Liver (tissue), 9 donors: ENCODE data around the gene GCNA. TPM values are rescaled to one million over a fixed set of nuclear protein-coding genes. Genes with fewer than 3 reads are reported as not detected.

Experiments
- DNase-seq: peaks from one replicate; pipeline ENCODE4 v3.0.0-alpha.2; 2017; ENCODE audit warnings: low spot score
- H3K27ac ChIP-seq, 2 donors: one replicate each; pipeline ENCODE4 v1.7.0; 2013; ENCODE audit warnings: inconsistent platforms in 2 of 2, low read length in 2 of 2, control low read depth in 1 of 2, low read depth in 1 of 2, mild to moderate bottlenecking in 1 of 2
- H3K27me3 ChIP-seq, 4 donors: one replicate each; pipeline versions ENCODE4 v1.6.1 to v1.7.0; 2013; ENCODE audit warnings: low read length in 3 of 4, inconsistent platforms in 1 of 4, mild to moderate bottlenecking in 1 of 4, moderate library complexity in 1 of 4; ENCODE audit not compliant: control insufficient read depth in 4 of 4, insufficient read depth in 4 of 4
- H3K36me3 ChIP-seq, 4 donors: one replicate each; pipeline versions ENCODE4 v1.6.1 to v1.7.0; 2013; ENCODE audit warnings: low read length in 3 of 4, mild to moderate bottlenecking in 3 of 4, low read depth in 1 of 4, moderate library complexity in 1 of 4; ENCODE audit not compliant: control insufficient read depth in 4 of 4, insufficient read depth in 3 of 4
- H3K4me1 ChIP-seq, 4 donors: one replicate each; pipeline versions ENCODE4 v1.6.1 to v1.7.0; 2013; ENCODE audit warnings: low read length in 3 of 4, mild to moderate bottlenecking in 3 of 4, moderate library complexity in 1 of 4; ENCODE audit not compliant: control insufficient read depth in 4 of 4, insufficient read depth in 4 of 4
- H3K4me3 ChIP-seq, 3 donors: one replicate each; pipeline versions ENCODE4 v1.6.1 to v1.7.0; 2013; ENCODE audit warnings: low read length in 3 of 3, control low read depth in 1 of 3, low read depth in 1 of 3, mild to moderate bottlenecking in 1 of 3
- H3K9ac ChIP-seq, 2 donors: one replicate each; pipeline ENCODE4 v1.7.0; 2013; ENCODE audit warnings: low read length in 2 of 2, mild to moderate bottlenecking in 2 of 2, moderate library complexity in 2 of 2, control low read depth in 1 of 2, low read depth in 1 of 2
- H3K9me3 ChIP-seq, 4 donors: one replicate each; pipeline versions ENCODE4 v1.6.1 to v1.7.0; 2013; ENCODE audit warnings: low read length in 3 of 4; ENCODE audit not compliant: control insufficient read depth in 4 of 4
- ATF3 ChIP-seq: IDR thresholded peaks from 2 replicates; pipeline ENCODE4 v1.6.1; 2016; ENCODE audit warnings: antibody characterized with exemption
- CTCF ChIP-seq: fragments of 150-350 bp; IDR thresholded peaks from 2 replicates; pipeline ENCODE4 v1.5.1; 2017; ENCODE audit warnings: improper control_type of control experiment, low read depth, low read length; ENCODE audit not compliant: missing input control
- EGR1 ChIP-seq, 2 donors: IDR thresholded peaks; 2 replicates each; pipeline ENCODE4 v1.6.1; 2016 to 2018; ENCODE audit warnings: antibody characterized with exemption in 2 of 2, low read depth in 2 of 2
- FOXA1 ChIP-seq: IDR thresholded peaks from 2 replicates; pipeline ENCODE4 v1.6.1; 2016; ENCODE audit warnings: antibody characterized with exemption
- GABPA ChIP-seq, 2 donors: IDR thresholded peaks in 1 of 2; conservative IDR thresholded peaks in 1 of 2; 2 replicates each; pipeline ENCODE4 v1.6.1; 2016; ENCODE audit warnings: antibody characterized with exemption in 2 of 2, mild to moderate bottlenecking in 1 of 2, moderate library complexity in 1 of 2
- HNF4A ChIP-seq, 2 donors: conservative IDR thresholded peaks; 2 replicates each; pipeline ENCODE4 v1.6.1; 2016; ENCODE audit warnings: antibody characterized with exemption in 2 of 2, mild to moderate bottlenecking in 2 of 2
- HNF4G ChIP-seq: IDR thresholded peaks from 2 replicates; pipeline ENCODE4 v1.6.1; 2016; ENCODE audit warnings: antibody characterized with exemption
- JUND ChIP-seq, 2 donors: IDR thresholded peaks; 2 replicates each; pipeline ENCODE4 v1.6.1; 2016; ENCODE audit warnings: antibody characterized with exemption in 2 of 2
- NR2F2 ChIP-seq: IDR thresholded peaks from 2 replicates; pipeline ENCODE4 v1.6.1; 2016; ENCODE audit warnings: antibody characterized with exemption
- RAD21 ChIP-seq, 2 donors: IDR thresholded peaks; 2 replicates each; pipeline ENCODE4 v1.6.1; 2016; ENCODE audit warnings: antibody characterized with exemption in 2 of 2, mild to moderate bottlenecking in 2 of 2
- REST ChIP-seq: IDR thresholded peaks from 2 replicates; pipeline ENCODE4 v1.6.1; 2016; ENCODE audit warnings: antibody characterized with exemption, mild to moderate bottlenecking
- SP1 ChIP-seq: IDR thresholded peaks from 2 replicates; pipeline ENCODE4 v1.6.1; 2018; ENCODE audit warnings: antibody characterized with exemption, mild to moderate bottlenecking
- TAF1 ChIP-seq: conservative IDR thresholded peaks from 2 replicates; pipeline ENCODE4 v1.6.1; 2016; ENCODE audit warnings: antibody characterized with exemption, mild to moderate bottlenecking
- YY1 ChIP-seq: IDR thresholded peaks from 2 replicates; pipeline ENCODE4 v1.6.1; 2016; ENCODE audit warnings: antibody characterized with exemption, mild to moderate bottlenecking
- ZBTB33 ChIP-seq: IDR thresholded peaks from 2 replicates; pipeline ENCODE4 v1.6.1; 2016; ENCODE audit warnings: antibody characterized with exemption
- WGBS: extraction: QIAGEN DNeasy Blood & Tissue Kit; methylation state at CpG from one replicate; pipeline ENCODE4 v1.1.7; 2013; 5-methylcytosine and 5-hydroxymethylcytosine counted together
- polyA plus RNA-seq, 2 donors: library from polyadenylated mRNA; stranded (reverse) in 1 of 2; unstranded in 1 of 2; fragments of 200-250 nt in 1 of 2; fragments of >200 nt in 1 of 2; fragmentation: Nextera tagmentation in 1 of 2; extraction: Ambion mirVana in 1 of 2; gene quantifications; one replicate each; pipeline versions ENCODE4 v1.2.1 to v1.2.3, GENCODE V29; 2013 to 2015
- total RNA-seq, 2 donors: library from RNA; depleted of rRNA; stranded (reverse); fragments of >200 nt; gene quantifications; one replicate each; pipeline ENCODE4 v1.2.3, GENCODE V29; 2014
- donor health status: healthy.
- donor health status: healthy.
- donor health status: healthy.
- donor health status: healthy.
- donor health status: healthy.

The GCNA gene
- total and polyA plus RNA-seq, 4 donors: 0.18 to 3.7 (median 0.73) TPM

- Histone ChIP-seq H3K9me3 (no peaks in the 10 kb centered on the region), H3K36me3 (no peaks in the 10 kb centered on the region), H3K27ac (no peak overlapping the region), H3K27me3 (no peaks in the 10 kb centered on the region), H3K9ac (no peak overlapping the region), H3K4me3 (no peak overlapping the region), H3K4me1 (peaks cover 0 to under 1% (median 0%) of the 10 kb centered on the region in 4 donors)
- TF ChIP-seq SP1 (no peak), GABPA (IDR thresholded peaks at IDR 0.05 in 1 of 2, conservative IDR thresholded peaks at IDR 0.05 in 1 of 2) (no peak), HNF4A (conservative IDR thresholded peaks at IDR 0.05) (no peak), TAF1 (no peak), ZBTB33 (no peak), REST (no peak), JUND (IDR thresholded peaks at IDR 0.05) (no peak), NR2F2 (no peak), CTCF (no peak)
- no peak for DNase-seq
- 88% methylated on average over 14 of the region's 14 CpGs for WGBS
Observed at GRCh38 chrX:71627588-71628404, 49.6 kb downstream of the GCNA start.

GRCh38 chrX:71629467-71629866, 51.2 kb downstream of the GCNA start:
- Histone ChIP-seq H3K4me1 (peaks cover 0 to 7% (median 2%) of the 10 kb centered on the region in 4 donors), H3K27ac (no peak overlapping the region), H3K27me3 (no peaks in the 10 kb centered on the region), H3K9me3 (no peaks in the 10 kb centered on the region), H3K36me3 (no peaks in the 10 kb centered on the region), H3K4me3 (no peak overlapping the region), H3K9ac (no peak overlapping the region)
- WGBS: 88% methylated on average over 2 of the region's 2 CpGs
- TF ChIP-seq JUND (IDR thresholded peaks at IDR 0.05) (no peak), FOXA1 (no peak), RAD21 (IDR thresholded peaks at IDR 0.05) (no peak), GABPA (IDR thresholded peaks at IDR 0.05 in 1 of 2, conservative IDR thresholded peaks at IDR 0.05 in 1 of 2) (no peak), ATF3 (no peak), YY1 (no peak), HNF4G (no peak), CTCF (no peak), NR2F2 (no peak), EGR1 (IDR thresholded peaks at IDR 0.05; ENCODE audit: low read depth in 2 of 2) (no peak), SP1 (no peak)
- no peak for DNase-seq
